HFF-Myc (cell line): ENCODE results near the gene STK24.

Experiments used
- DNase-seq: peaks from one replicate; pipeline ENCODE4 v3.0.0-alpha.2; 2011; ENCODE audit warnings: low read depth; ENCODE audit errors: extremely low read depth
- H3K4me3 ChIP-seq: replicated peaks from 2 replicates; pipeline ENCODE4 v1.5.1; 2011; ENCODE audit warnings: low read depth, mild to moderate bottlenecking, control low read depth, low read length
- TF ChIP-seq, protein P1 (sequence below): IDR thresholded peaks from 2 replicates; pipeline ENCODE4 v1.5.1; 2012; ENCODE audit warnings: mild to moderate bottlenecking, low read depth, low read length, control low read depth; ENCODE audit errors: missing control alignments

Gene STK24

DNA sequence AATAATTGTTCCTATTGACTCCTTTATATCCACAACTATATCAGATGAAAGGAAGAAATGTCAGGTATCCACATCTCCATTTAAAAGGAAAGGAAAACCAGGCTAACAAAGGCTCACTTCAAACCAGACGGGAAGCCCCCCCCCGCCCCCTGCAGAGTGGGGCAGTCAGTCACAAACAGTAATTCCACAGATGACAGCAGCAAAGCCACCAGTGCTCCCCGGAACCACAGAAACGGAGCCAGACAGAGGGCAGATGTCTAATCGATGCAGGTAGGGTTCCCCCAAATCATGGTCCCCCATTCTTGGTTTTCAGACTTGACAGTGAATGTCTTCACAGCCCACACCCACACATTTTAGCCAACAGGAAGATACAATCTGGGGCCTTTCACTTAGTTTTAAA, 100.8 kb downstream of the STK24 start:
- no peak overlapping the region for H3K4me3 ChIP-seq
- DNase-seq, result no peak
- TF ChIP-seq, protein P1, sequence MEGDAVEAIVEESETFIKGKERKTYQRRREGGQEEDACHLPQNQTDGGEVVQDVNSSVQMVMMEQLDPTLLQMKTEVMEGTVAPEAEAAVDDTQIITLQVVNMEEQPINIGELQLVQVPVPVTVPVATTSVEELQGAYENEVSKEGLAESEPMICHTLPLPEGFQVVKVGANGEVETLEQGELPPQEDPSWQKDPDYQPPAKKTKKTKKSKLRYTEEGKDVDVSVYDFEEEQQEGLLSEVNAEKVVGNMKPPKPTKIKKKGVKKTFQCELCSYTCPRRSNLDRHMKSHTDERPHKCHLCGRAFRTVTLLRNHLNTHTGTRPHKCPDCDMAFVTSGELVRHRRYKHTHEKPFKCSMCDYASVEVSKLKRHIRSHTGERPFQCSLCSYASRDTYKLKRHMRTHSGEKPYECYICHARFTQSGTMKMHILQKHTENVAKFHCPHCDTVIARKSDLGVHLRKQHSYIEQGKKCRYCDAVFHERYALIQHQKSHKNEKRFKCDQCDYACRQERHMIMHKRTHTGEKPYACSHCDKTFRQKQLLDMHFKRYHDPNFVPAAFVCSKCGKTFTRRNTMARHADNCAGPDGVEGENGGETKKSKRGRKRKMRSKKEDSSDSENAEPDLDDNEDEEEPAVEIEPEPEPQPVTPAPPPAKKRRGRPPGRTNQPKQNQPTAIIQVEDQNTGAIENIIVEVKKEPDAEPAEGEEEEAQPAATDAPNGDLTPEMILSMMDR, result no peak

DNA sequence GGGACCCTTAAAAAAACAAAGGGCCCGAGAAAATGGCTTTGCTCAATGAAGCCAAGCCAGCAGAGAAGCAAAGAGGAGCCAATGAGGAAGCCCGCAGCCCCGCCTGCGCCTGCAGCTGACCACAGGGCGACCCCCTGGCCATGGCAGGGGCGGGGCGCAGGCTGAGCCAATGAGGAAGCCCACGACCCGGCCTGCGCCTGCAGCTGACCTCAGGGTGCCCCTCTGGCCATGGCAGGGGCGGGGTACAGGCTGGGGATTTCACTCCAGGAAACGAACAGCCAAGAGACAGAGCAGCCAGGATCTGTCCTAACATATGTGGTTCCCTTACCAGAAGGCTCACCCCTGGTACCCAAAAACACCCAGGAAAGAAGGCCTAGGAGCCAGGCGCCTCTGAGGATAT, 101.4 kb downstream of the STK24 start:
- no peak for DNase-seq
- TF ChIP-seq, protein P1, result no peak
- H3K4me3 ChIP-seq, result no peak overlapping the region

DNA sequence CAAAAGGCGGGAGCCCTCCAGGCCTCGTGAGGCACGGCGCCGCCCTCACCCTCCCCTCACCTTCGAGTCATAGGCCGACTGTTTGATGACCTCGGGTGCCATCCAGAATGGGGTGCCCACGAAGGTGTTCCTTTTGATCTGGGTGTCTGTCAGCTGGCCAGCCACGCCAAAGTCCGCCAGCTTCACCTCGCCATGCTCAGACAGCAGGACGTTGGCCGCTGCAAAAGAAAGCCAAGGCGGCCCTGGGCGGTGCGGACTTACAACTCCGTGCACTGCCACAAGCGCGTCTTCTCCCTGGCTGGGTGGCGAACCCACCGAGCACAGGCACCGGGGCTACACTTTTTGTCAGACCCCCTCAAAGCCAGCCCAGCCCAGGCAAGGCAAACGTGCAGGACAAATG, 102.1 kb downstream of the STK24 start:
- TF ChIP-seq, protein P1, result no peak
- no peak for DNase-seq
- H3K4me3 ChIP-seq, result no peak overlapping the region

DNA sequence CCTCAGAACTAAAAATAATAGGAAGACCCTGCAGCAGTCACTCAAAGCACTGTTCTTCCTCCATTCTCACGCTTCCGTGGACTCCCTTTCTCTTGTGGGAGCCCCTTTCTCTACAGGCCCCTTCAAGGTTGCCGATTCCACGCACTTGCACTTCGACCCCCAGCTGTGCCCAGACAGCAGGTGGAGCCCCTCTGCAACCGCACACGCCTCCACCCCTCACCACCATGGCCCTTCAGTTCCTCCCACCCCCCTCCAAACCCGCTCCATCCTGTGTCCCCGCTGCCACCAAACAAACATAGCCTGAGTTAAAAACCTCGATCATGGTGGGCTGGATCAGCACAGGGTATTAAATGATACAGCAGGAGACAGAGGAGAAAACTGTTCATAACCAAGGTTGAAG, 102.6 kb downstream of the STK24 start:
- TF ChIP-seq, protein P1, result no peak
- no peak for DNase-seq
- no peak overlapping the region for H3K4me3 ChIP-seq

DNA sequence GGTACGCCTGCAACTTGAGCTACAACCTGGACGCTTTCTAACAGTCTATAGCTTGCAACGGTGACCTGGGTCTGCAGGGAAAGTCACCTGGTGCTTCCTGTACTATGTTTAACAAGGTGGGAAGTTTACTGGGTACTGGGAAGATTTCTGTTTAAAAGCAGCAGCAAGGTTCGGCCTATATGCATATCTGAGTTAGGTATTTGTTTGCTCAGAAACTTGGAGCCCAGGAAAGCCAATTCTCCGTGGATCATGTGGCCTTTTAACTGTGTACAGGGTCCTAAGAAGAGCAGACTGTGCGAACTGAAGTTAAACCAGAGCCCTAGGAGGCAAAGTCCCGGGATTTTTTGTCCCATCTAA, 103.1 kb downstream of the STK24 start:
- no peak overlapping the region for H3K4me3 ChIP-seq
- TF ChIP-seq, protein P1, result no peak
- no peak for DNase-seq

DNA sequence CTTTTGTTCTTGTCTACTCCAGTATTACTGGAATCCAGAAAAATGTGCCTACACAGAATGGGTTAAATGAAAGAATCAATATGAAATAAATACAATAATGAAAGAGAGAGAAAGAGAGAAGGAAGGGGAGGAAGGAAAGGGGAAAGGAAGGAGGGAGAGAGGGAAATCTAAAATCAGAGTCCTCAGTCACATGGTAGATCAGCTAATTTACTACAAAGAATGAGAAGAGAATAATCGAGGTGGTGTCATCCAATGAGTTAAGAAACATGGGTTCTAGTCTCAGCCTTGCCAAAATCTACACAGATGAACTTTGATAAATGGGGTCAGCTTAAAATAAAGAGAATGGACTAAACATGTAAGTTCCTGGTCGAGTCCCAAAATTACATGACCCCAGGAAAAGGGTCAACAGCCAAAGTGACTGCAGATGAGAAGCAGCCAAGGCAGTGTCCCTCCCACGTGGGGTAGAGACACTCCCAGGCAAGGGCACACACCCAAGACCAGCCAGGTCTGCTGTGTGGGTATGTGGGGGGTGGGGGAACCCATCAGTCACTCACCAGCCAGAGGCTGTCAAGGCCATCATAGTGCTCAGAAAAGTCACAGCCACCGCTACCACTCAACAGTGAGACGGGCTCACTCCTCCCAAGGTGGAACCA, 103.6 kb downstream of the STK24 start:
- no peak overlapping the region for H3K4me3 ChIP-seq
- TF ChIP-seq, protein P1, result no peak
- DNase-seq, result no peak

DNA sequence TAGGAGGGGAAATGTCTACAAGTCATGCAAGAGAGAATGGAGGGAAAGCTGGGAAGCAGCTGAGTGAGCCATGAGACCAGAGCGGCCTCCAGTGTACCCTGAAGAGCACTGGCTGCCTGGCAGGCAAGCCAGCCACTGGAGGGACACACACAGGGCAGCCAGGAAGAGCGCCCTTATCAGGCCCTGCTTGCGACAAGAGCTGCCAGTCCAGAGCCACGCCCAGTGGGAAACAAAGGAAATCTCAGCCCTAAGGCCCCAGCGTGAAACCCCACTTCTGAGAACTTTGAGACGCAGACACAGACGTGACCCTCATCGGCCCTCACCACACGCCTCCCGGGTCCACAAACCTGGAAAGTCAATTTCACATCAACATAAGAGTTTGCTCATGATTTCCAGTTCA, 105.0 kb downstream of the STK24 start:
- DNase-seq, result no peak
- TF ChIP-seq, protein P1, result no peak
- no peak overlapping the region for H3K4me3 ChIP-seq
